ENCODE results near the gene GNAZ. TPM values are rescaled to one million over a fixed set of nuclear protein-coding genes. Genes with fewer than 3 reads are reported as not detected.
"Not testable (repeated sequence)": the region's sequence is repeated elsewhere in the genome, so short reads cannot be mapped to it uniquely, and the experiment has no call there.

Gene GNAZ
- total RNA-seq, 1 experiment from 2014 or later = 9.1 TPM

- no peak for DNase-seq (ENCODE audit: low read depth)
- in situ Hi-C loops (cut with HindIII; ENCODE audit: low pct_unique_long_range_greater_than_20kb, low sequenced_read_pairs) = no loop called here
Measured at GRCh38 chr22:23038334-23038642, 32.0 kb upstream of the GNAZ start.

- in situ Hi-C loops (cut with HindIII; ENCODE audit: low pct_unique_long_range_greater_than_20kb, low sequenced_read_pairs) = no loop called here
- DNase-seq (ENCODE audit: low read depth) = no peak
Measured at GRCh38 chr22:23038902-23039301, 31.4 kb upstream of the GNAZ start.

GRCh38 chr22:23042179-23042578, 28.1 kb upstream of the GNAZ start:
- DNase-seq (ENCODE audit: low read depth) = no peak
- in situ Hi-C loops (cut with HindIII; ENCODE audit: low pct_unique_long_range_greater_than_20kb, low sequenced_read_pairs) = no loop called here

GRCh38 chr22:23044570-23044969, 25.7 kb upstream of the GNAZ start:
- in situ Hi-C loops (cut with HindIII; ENCODE audit: low pct_unique_long_range_greater_than_20kb, low sequenced_read_pairs) = no loop called here
- no peak for DNase-seq (ENCODE audit: low read depth)

- DNase-seq (ENCODE audit: low read depth) = no peak
- in situ Hi-C loops (cut with HindIII; ENCODE audit: low pct_unique_long_range_greater_than_20kb, low sequenced_read_pairs) = no loop called here
Measured at GRCh38 chr22:23045461-23045860, 24.9 kb upstream of the GNAZ start.

- in situ Hi-C loops (cut with HindIII; ENCODE audit: low pct_unique_long_range_greater_than_20kb, low sequenced_read_pairs) = no loop called here
Measured at GRCh38 chr22:23047265-23047664, 23.1 kb upstream of the GNAZ start.

GRCh38 chr22:23047742-23048141, 22.6 kb upstream of the GNAZ start:
- in situ Hi-C loops (cut with HindIII; ENCODE audit: low pct_unique_long_range_greater_than_20kb, low sequenced_read_pairs) = no loop called here

More at GRCh38 chr22:23047265-23047664, 23.1 kb upstream of the GNAZ start:
- DNase-seq (ENCODE audit: low read depth) = no peak

GRCh38 chr22:23050546-23050945, 19.8 kb upstream of the GNAZ start:
- DNase-seq (ENCODE audit: low read depth); in situ Hi-C loops (cut with HindIII; ENCODE audit: low pct_unique_long_range_greater_than_20kb, low sequenced_read_pairs): not testable (repeated sequence)

More at GRCh38 chr22:23047742-23048141, 22.6 kb upstream of the GNAZ start:
- no peak for DNase-seq (ENCODE audit: low read depth)

GRCh38 chr22:23053051-23053707, 17.1 kb upstream of the GNAZ start:
- no peak for DNase-seq (ENCODE audit: low read depth)
- in situ Hi-C loops (cut with HindIII; ENCODE audit: low pct_unique_long_range_greater_than_20kb, low sequenced_read_pairs) = no loop called here

- DNase-seq (ENCODE audit: low read depth) = no peak
Measured at GRCh38 chr22:23053912-23054530, 16.3 kb upstream of the GNAZ start.

GRCh38 chr22:23054531-23055257, 15.6 kb upstream of the GNAZ start:
- in situ Hi-C loops (cut with HindIII; ENCODE audit: low pct_unique_long_range_greater_than_20kb, low sequenced_read_pairs) = no loop called here
- peak; percentile 56 for DNase-seq (ENCODE audit: low read depth)

More at GRCh38 chr22:23053912-23054530, 16.3 kb upstream of the GNAZ start:
- in situ Hi-C loops (cut with HindIII; ENCODE audit: low pct_unique_long_range_greater_than_20kb, low sequenced_read_pairs) = no loop called here

GRCh38 chr22:23055449-23056179, 14.7 kb upstream of the GNAZ start:
- no peak for DNase-seq (ENCODE audit: low read depth)
- in situ Hi-C loops (cut with HindIII; ENCODE audit: low pct_unique_long_range_greater_than_20kb, low sequenced_read_pairs) = no loop called here

GRCh38 chr22:23057331-23057730, 13.0 kb upstream of the GNAZ start:
- in situ Hi-C loops (cut with HindIII; ENCODE audit: low pct_unique_long_range_greater_than_20kb, low sequenced_read_pairs) = no loop called here

GRCh38 chr22:23058063-23058462, 12.3 kb upstream of the GNAZ start:
- in situ Hi-C loops (cut with HindIII; ENCODE audit: low pct_unique_long_range_greater_than_20kb, low sequenced_read_pairs) = no loop called here
- DNase-seq (ENCODE audit: low read depth) = no peak

More at GRCh38 chr22:23057331-23057730, 13.0 kb upstream of the GNAZ start:
- no peak for DNase-seq (ENCODE audit: low read depth)

GRCh38 chr22:23058481-23059283, 11.6 kb upstream of the GNAZ start:
- in situ Hi-C loops (cut with HindIII; ENCODE audit: low pct_unique_long_range_greater_than_20kb, low sequenced_read_pairs) = no loop called here
- no peak for DNase-seq (ENCODE audit: low read depth)

GRCh38 chr22:23059284-23059948, 10.9 kb upstream of the GNAZ start:
- DNase-seq (ENCODE audit: low read depth) = no peak
- in situ Hi-C loops (cut with HindIII; ENCODE audit: low pct_unique_long_range_greater_than_20kb, low sequenced_read_pairs) = no loop called here

- in situ Hi-C loops (cut with HindIII; ENCODE audit: low pct_unique_long_range_greater_than_20kb, low sequenced_read_pairs) = no loop called here
- no peak for DNase-seq (ENCODE audit: low read depth)
Measured at GRCh38 chr22:23060612-23061400, 9.5 kb upstream of the GNAZ start.
